Endothelial cell of umbilical vein (primary cell): ENCODE results near the gene PPP2R2D. TPM values are rescaled to one million over a fixed set of nuclear protein-coding genes. Genes with fewer than 3 reads are reported as not detected.

Experiments
- BruUV-seq: library from RNA; stranded (reverse); fragments of 400-500 nt; replicated peaks from 2 replicates; lab custom pipeline; 2021; lab: Mats Ljungman, UMichigan
- CTCF ChIA-PET: fragments of 300-600, 350-600 bp; sonication (Branson Sonifier 250); formaldehyde crosslinking; loops from one replicate; lab custom pipeline; 2021; ENCODE audit warnings: antibody characterized with exemption, inconsistent platforms; lab: Charles Lee
- POLR2A ChIA-PET: fragments of 300-600, 350-600 bp; sonication (Branson Sonifier 250); formaldehyde crosslinking; loops from one replicate; lab custom pipeline; 2021; ENCODE audit warnings: antibody characterized with exemption, inconsistent platforms; lab: Charles Lee
- DNase-seq: peaks from one replicate; pipeline ENCODE4 v3.0.0-alpha.2; 2011; ENCODE audit warnings: low read depth, low spot score
- FAIRE-seq: peaks from 2 replicates; lab custom pipeline; 2011; peaks lifted over from hg19 to GRCh38; lab: Jason Lieb, UNC
- H2AFZ ChIP-seq: 2 replicates; pipeline ENCODE4 v1.6.0; 2012; ENCODE audit warnings: low read depth, low read length, control low read depth, inconsistent platforms
- H3K27ac ChIP-seq: 2 replicates; pipeline ENCODE4 v1.5.1; 2011; ENCODE audit warnings: low read depth, mild to moderate bottlenecking, control low read depth, low read length, moderate library complexity; ENCODE audit not compliant: insufficient read depth
- H3K27me3 ChIP-seq, 2 experiments: 2 replicates each; pipeline versions ENCODE4 v1.6.0 to v1.6.1; 2011; ENCODE audit warnings: low read length in 2 of 2, mixed read lengths in 1 of 2; ENCODE audit not compliant: control insufficient read depth in 2 of 2, insufficient read depth in 2 of 2
- H3K36me3 ChIP-seq, 2 experiments: 2 replicates in 1 of 2; 3 replicates in 1 of 2; pipeline ENCODE4 v1.5.1; 2011; ENCODE audit warnings: low read length in 2 of 2, mild to moderate bottlenecking in 1 of 2, moderate library complexity in 1 of 2; ENCODE audit not compliant: control insufficient read depth in 2 of 2, insufficient read depth in 2 of 2; ENCODE audit errors: extremely low read depth in 1 of 2
- H3K4me1 ChIP-seq: 3 replicates; pipeline ENCODE4 v1.5.1; 2011; ENCODE audit warnings: mild to moderate bottlenecking, low read length; ENCODE audit not compliant: control insufficient read depth, insufficient read depth; ENCODE audit errors: extremely low read depth
- H3K4me2 ChIP-seq: 2 replicates; pipeline ENCODE4 v1.6.1; 2011; ENCODE audit warnings: low read length, control low read depth, mixed read lengths; ENCODE audit not compliant: insufficient read depth
- H3K4me3 ChIP-seq, 3 experiments: fragments of 200-600 bp in 1 of 3; sonication (generic), shearing (Covaris generic) in 1 of 3; replicated peaks in 1 of 3; 2 replicates each; pipeline ENCODE4 v1.5.1; 2011 to 2016; ENCODE audit warnings: control low read depth in 3 of 3, low read length in 3 of 3, mild to moderate bottlenecking in 2 of 3, inconsistent platforms in 1 of 3, low read depth in 1 of 3, moderate library complexity in 1 of 3; ENCODE audit not compliant: insufficient read depth in 1 of 3
- H3K79me2 ChIP-seq: 2 replicates; pipeline ENCODE4 v1.6.0; 2012; ENCODE audit warnings: low read length, inconsistent platforms; ENCODE audit not compliant: control insufficient read depth, insufficient read depth
- H3K9ac ChIP-seq: replicated peaks from 2 replicates; pipeline ENCODE3; 2011; ENCODE audit warnings: low read length, control low read depth; ENCODE audit not compliant: insufficient read depth; ENCODE audit errors: extremely low read depth
- H3K9me1 ChIP-seq: replicated peaks from 3 replicates; pipeline ENCODE4 v1.6.0; 2011; ENCODE audit warnings: mild to moderate bottlenecking, low read length; ENCODE audit not compliant: control insufficient read depth, insufficient read depth; ENCODE audit errors: extremely low read depth
- H3K9me3 ChIP-seq: replicated peaks from 2 replicates; pipeline ENCODE4 v1.5.1; 2012; ENCODE audit warnings: low read length, inconsistent platforms; ENCODE audit not compliant: control insufficient read depth, insufficient read depth
- H4K20me1 ChIP-seq: replicated peaks from 2 replicates; pipeline ENCODE3; 2011; ENCODE audit warnings: mild to moderate bottlenecking, low read length; ENCODE audit not compliant: control insufficient read depth, insufficient read depth; ENCODE audit errors: extremely low read depth
- CTCF ChIP-seq, 2 donors: IDR thresholded peaks; 1 replicate in 1 of 2; 2 replicates in 1 of 2; pipeline ENCODE4 v1.5.1; 2011; ENCODE audit warnings: low read length in 2 of 2, mild to moderate bottlenecking in 2 of 2, moderate library complexity in 2 of 2, control low read depth in 1 of 2, inconsistent platforms in 1 of 2, low read depth in 1 of 2; ENCODE audit not compliant: insufficient read depth in 1 of 2; ENCODE audit errors: extremely low read depth in 1 of 2
- EZH2 ChIP-seq: IDR thresholded peaks from 2 replicates; pipeline ENCODE4 v1.6.1; 2012; ENCODE audit warnings: borderline replicate concordance, low read depth, mild to moderate bottlenecking, moderate library complexity, low read length, inconsistent platforms; ENCODE audit not compliant: severe bottlenecking
- FOS ChIP-seq: IDR thresholded peaks from 2 replicates; pipeline ENCODE4 v1.6.1; 2011; ENCODE audit warnings: mild to moderate bottlenecking, low read length, moderate library complexity, borderline replicate concordance; ENCODE audit not compliant: insufficient read depth
- GATA2 ChIP-seq: IDR thresholded peaks from 2 replicates; pipeline ENCODE4 v1.7.0; 2011; ENCODE audit warnings: low read depth, mild to moderate bottlenecking, moderate library complexity, mixed read lengths, low read length; ENCODE audit not compliant: insufficient read length, insufficient read depth
- JUN ChIP-seq: IDR thresholded peaks from 2 replicates; pipeline ENCODE4 v1.6.1; 2011; ENCODE audit warnings: borderline replicate concordance, low read depth; ENCODE audit not compliant: insufficient read length, insufficient read depth
- MAX ChIP-seq: IDR thresholded peaks from 2 replicates; pipeline ENCODE4 v1.6.1; 2011; ENCODE audit not compliant: insufficient read depth, insufficient read length
- MYC ChIP-seq: IDR thresholded peaks from one replicate; pipeline ENCODE4 v1.6.1; 2011; ENCODE audit warnings: mild to moderate bottlenecking, low read depth, low read length
- POLR2A ChIP-seq: IDR thresholded peaks from 2 replicates; pipeline ENCODE4 v1.6.1; 2012; ENCODE audit warnings: low read depth, mild to moderate bottlenecking, control low read depth, low read length
- POLR2AphosphoS5 ChIP-seq: IDR thresholded peaks from 2 replicates; pipeline ENCODE4 v1.6.1; 2012; ENCODE audit warnings: low read depth, mild to moderate bottlenecking, control low read depth, low read length, moderate library complexity; ENCODE audit not compliant: insufficient read depth
- dilution Hi-C: fragments of 300-500 bp; cut with MboI; formaldehyde crosslinking; loops from one replicate; pipeline ENCODE4 v1.15.0; 2019; ENCODE audit warnings: low sequenced_read_pairs; ENCODE audit not compliant: extremely low pct_ligation_motif_present
- intact Hi-C: fragments of 100-400 bp; cut with micrococcal nuclease; formaldehyde crosslinking; loops from one replicate; pipeline ENCODE4 v1.10.0; 2022
- polyA plus RNA-seq, 4 experiments: library from polyadenylated mRNA; depleted of rRNA in 3 of 4; stranded (reverse) in 3 of 4; unstranded in 1 of 4; fragments of >200 nt; gene quantifications; 2 replicates each; pipeline versions ENCODE4 v1.2.1 to v1.2.3, GENCODE V29; 2011 to 2012; ENCODE audit warnings: missing spikeins in 1 of 4
- total RNA-seq: library from RNA; stranded (reverse); gene quantifications from 2 replicates; pipeline ENCODE4 v1.2.3, GENCODE V29; 2021

The PPP2R2D gene
- total and polyA plus RNA-seq, 2 donors (not counting 3 experiments of a cell fraction or from before 2014, with no cell fraction given), result 29.9 to 36.3 TPM

- no peak overlapping the region for H3K4me2 ChIP-seq
- DNase-seq (no peak), FAIRE-seq (no peak)
- no TSS peak for BruUV-seq
- POLR2A ChIA-PET, result no interaction called here
- H3K9ac ChIP-seq, result no peak overlapping the region
- no peak overlapping the region for H2AFZ ChIP-seq
- H3K36me3 ChIP-seq, result no peaks in the 10 kb centered on the region
- H4K20me1 ChIP-seq, result no peaks in the 10 kb centered on the region
- no peak overlapping the region for H3K4me3 ChIP-seq
- H3K9me1 ChIP-seq, result no peaks in the 10 kb centered on the region
- peaks cover 3% of the 10 kb centered on the region for H3K9me3 ChIP-seq
- dilution Hi-C loops (no loop called here), intact Hi-C loops (no loop called here)
- H3K79me2 ChIP-seq, result no peaks in the 10 kb centered on the region
- H3K4me1 ChIP-seq, result no peaks in the 10 kb centered on the region
- TF ChIP-seq EZH2, result no peak
- no peak for TF ChIP-seq MAX
- no peak for TF ChIP-seq CTCF (IDR thresholded peaks at IDR 0.05; ENCODE audit: extremely low read depth in 1 of 2, insufficient read depth in 1 of 2, low read depth in 1 of 2, low read length in 2 of 2)
- no peak for TF ChIP-seq POLR2AphosphoS5
- TF ChIP-seq FOS, result no peak
- TF ChIP-seq JUN, result no peak
- no peak for TF ChIP-seq POLR2A
- no peak for TF ChIP-seq GATA2
- TF ChIP-seq MYC, result no peak
- H3K27ac ChIP-seq, result no peak overlapping the region
- no peaks in the 10 kb centered on the region for H3K27me3 ChIP-seq
- CTCF ChIA-PET, result no interaction called here
Measured at GRCh38 chr10:131853610-131853964, 47.2 kb upstream of the PPP2R2D start.
